HepG2 (cell line): ENCODE results near the gene FAM120AOS. TPM values are rescaled to one million over a fixed set of nuclear protein-coding genes. Genes with fewer than 3 reads are reported as not detected.

ENCODE experiments used
- BATF2 ChIP-seq: sonication (generic); formaldehyde crosslinking; IDR thresholded peaks from 2 replicates; pipeline ENCODE4 v1.8.0; 2022; ENCODE audit warnings: mild to moderate bottlenecking, missing genetic modification reagents, moderate library complexity
- CEBPG ChIP-seq: IDR thresholded peaks from 2 replicates; pipeline ENCODE4 v1.6.1; 2016
- ETV6 ChIP-seq: sonication (generic); formaldehyde crosslinking; conservative IDR thresholded peaks from 2 replicates; pipeline ENCODE4 v1.4.0; 2020; ENCODE audit warnings: missing genetic modification reagents
- GMEB2 ChIP-seq: IDR thresholded peaks from 2 replicates; pipeline ENCODE4 v1.6.1; 2016; ENCODE audit warnings: missing biosample characterization, missing genetic modification reagents, low read depth
- HDAC6 ChIP-seq: fragments of 200-600 bp; sonication (generic); IDR thresholded peaks from 2 replicates; pipeline ENCODE4 v1.7.0; 2017; ENCODE audit warnings: mild to moderate bottlenecking, antibody characterized with exemption, low read length, low read depth
- HMGXB4 ChIP-seq, 2 experiments: sonication (generic) in 1 of 2; formaldehyde crosslinking in 1 of 2; IDR thresholded peaks; 2 replicates each; pipeline versions ENCODE4 v1.4.0 to v1.6.1; 2018 to 2020; ENCODE audit warnings: missing genetic modification reagents in 2 of 2, borderline replicate concordance in 1 of 2, low read depth in 1 of 2, mild to moderate bottlenecking in 1 of 2, missing biosample characterization in 1 of 2
- HOXA5 ChIP-seq: sonication (generic); formaldehyde crosslinking; IDR thresholded peaks from 2 replicates; pipeline ENCODE4 v1.4.0; 2020; ENCODE audit warnings: missing genetic modification reagents
- HOXA9 ChIP-seq: sonication (generic); formaldehyde crosslinking; IDR thresholded peaks from 2 replicates; pipeline ENCODE4 v1.8.1; 2022; ENCODE audit warnings: missing genetic modification reagents, mild to moderate bottlenecking, moderate library complexity, borderline replicate concordance
- KDM1A ChIP-seq: IDR thresholded peaks from 2 replicates; pipeline ENCODE4 v1.6.1; 2016; ENCODE audit warnings: missing compliant biosample characterization
- MEF2D ChIP-seq: sonication (generic); formaldehyde crosslinking; IDR thresholded peaks from 2 replicates; pipeline ENCODE4 v1.5.1; 2020; ENCODE audit warnings: mild to moderate bottlenecking, missing genetic modification reagents
- MXI1 ChIP-seq: IDR thresholded peaks from 3 replicates; pipeline ENCODE4 v1.6.1; 2012; ENCODE audit warnings: low read depth, low read length, inconsistent platforms, borderline replicate concordance
- PHB2 ChIP-seq: fragments of 450-650 bp; IDR thresholded peaks from 2 replicates; pipeline ENCODE4 v1.6.1; 2018; ENCODE audit not compliant: partially characterized antibody
- ZBTB25 ChIP-seq: IDR thresholded peaks from 2 replicates; pipeline ENCODE4 v1.6.1; 2018; ENCODE audit warnings: missing genetic modification reagents
- ZNF101 ChIP-seq: sonication (generic); formaldehyde crosslinking; IDR thresholded peaks from 2 replicates; pipeline ENCODE4 v1.4.0; 2020; ENCODE audit warnings: mild to moderate bottlenecking, low read depth, missing genetic modification reagents, borderline replicate concordance
- ZNF124 ChIP-seq: sonication (generic); formaldehyde crosslinking; IDR thresholded peaks from 2 replicates; pipeline ENCODE4 v1.4.0; 2020; ENCODE audit warnings: missing genetic modification reagents
- ZNF230 ChIP-seq: sonication (generic); formaldehyde crosslinking; IDR thresholded peaks from 2 replicates; pipeline ENCODE4 v1.4.0; 2020; ENCODE audit warnings: mild to moderate bottlenecking, missing genetic modification reagents
- ZNF253 ChIP-seq: sonication (generic); formaldehyde crosslinking; IDR thresholded peaks from 2 replicates; pipeline ENCODE4 v1.8.0; 2022; ENCODE audit warnings: mild to moderate bottlenecking, missing genetic modification reagents, borderline replicate concordance
- ZNF30 ChIP-seq: sonication (generic); formaldehyde crosslinking; IDR thresholded peaks from 2 replicates; pipeline ENCODE4 v1.5.0; 2020; ENCODE audit warnings: mild to moderate bottlenecking, missing genetic modification reagents
- ZNF549 ChIP-seq: sonication (generic); formaldehyde crosslinking; IDR thresholded peaks from 2 replicates; pipeline ENCODE4 v1.5.0; 2020; ENCODE audit warnings: missing genetic modification reagents
- ZNF570 ChIP-seq: sonication (generic); formaldehyde crosslinking; IDR thresholded peaks from 2 replicates; pipeline ENCODE4 v1.4.0; 2020; ENCODE audit warnings: mild to moderate bottlenecking, missing genetic modification reagents, borderline replicate concordance
- ZNF605 ChIP-seq: sonication (generic); formaldehyde crosslinking; IDR thresholded peaks from 2 replicates; pipeline ENCODE4 v1.8.0; 2022; ENCODE audit warnings: mild to moderate bottlenecking, missing genetic modification reagents
- polyA plus RNA-seq, 8 experiments: library from polyadenylated mRNA; depleted of rRNA in 3 of 8; stranded (reverse) in 7 of 8; unstranded in 1 of 8; fragments of >200 nt; fragmentation: Illumina TruSeq in 4 of 8; extraction: Trizol in 4 of 8; gene quantifications; 2 replicates each; pipeline versions ENCODE4 v1.2.1 to v1.2.3, GENCODE V29; 2011 to 2016; ENCODE audit warnings: low read depth in 4 of 8, missing spikeins in 1 of 8, mixed read lengths in 1 of 8; ENCODE audit not compliant: insufficient read depth in 1 of 8
- total RNA-seq, 5 experiments: library from RNA; depleted of rRNA; stranded (reverse); fragments of >200 nt; fragmentation: Illumina TruSeq; extraction: Trizol; gene quantifications; 2 replicates each; pipeline ENCODE4 v1.2.3, GENCODE V29; 2016; ENCODE audit warnings: low read depth in 1 of 5
- TF ChIP-seq, protein P1 (sequence below): conservative IDR thresholded peaks from 2 replicates; pipeline ENCODE4 v1.6.1; 2018; ENCODE audit warnings: missing genetic modification reagents
- TF ChIP-seq, protein P2 (sequence below): sonication (generic); formaldehyde crosslinking; IDR thresholded peaks from 2 replicates; pipeline ENCODE4 v1.4.0; 2020; ENCODE audit warnings: mild to moderate bottlenecking, low read depth, missing genetic modification reagents

Gene FAM120AOS
- total and polyA plus RNA-seq, 2 of the 13 experiments (the other 11 are each of a cell fraction or from before 2014, with no cell fraction given) = 28.2 to 34.6 TPM

DNA sequence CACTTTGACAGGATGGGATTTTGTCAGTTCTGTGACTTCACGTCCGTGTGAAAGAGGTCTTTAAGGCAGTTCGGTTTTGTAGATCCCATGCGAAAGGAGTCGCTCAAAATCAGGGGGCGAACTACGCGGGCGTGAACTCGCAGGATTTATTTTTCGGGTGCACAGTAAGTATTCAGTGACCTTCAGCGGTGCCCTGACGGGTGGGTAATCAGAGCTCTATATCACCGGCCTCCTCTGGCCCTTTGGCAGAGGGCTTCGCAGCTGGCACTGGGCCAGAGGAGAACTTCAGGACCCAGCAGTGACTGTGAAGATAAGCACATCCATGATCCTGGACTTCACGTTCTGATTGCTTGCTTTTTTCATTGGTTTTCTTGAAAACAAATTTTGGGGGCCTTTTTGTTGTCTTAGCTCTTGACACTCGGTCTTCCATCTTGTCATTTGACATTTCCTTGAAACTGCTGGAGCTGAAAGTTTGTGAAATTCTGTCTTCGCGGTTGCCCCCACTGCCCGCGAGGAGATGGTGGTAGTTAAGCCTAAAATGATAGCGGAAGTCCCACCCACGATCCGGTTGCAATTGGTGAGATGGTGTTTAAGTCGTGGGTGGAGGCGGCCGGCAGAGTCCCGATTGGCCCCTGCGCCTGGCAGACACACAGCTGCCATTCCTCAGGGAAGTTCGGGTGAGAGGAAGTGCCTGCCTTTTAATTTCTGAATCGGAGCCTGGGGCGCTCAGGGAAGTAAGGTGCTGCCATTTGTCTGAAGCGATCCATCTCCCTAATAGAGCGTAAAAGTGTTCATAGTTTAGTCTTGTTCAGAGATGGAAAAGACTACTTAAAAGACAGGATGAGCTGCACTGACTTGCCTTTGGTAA is at the start of gene FAM120AOS (continued):
- peak in 1 of 2 experiments; percentile 58; a peak in 3 of 4 replicates for TF ChIP-seq HMGXB4 (CRISPR knock-in tag; IDR thresholded peaks at IDR 0.05; ENCODE audit: borderline replicate concordance in 1 of 2, low read depth in 1 of 2)
- TF ChIP-seq ZNF549 = no peak
- no peak for TF ChIP-seq ZBTB25
- no peak for TF ChIP-seq ZNF124 (CRISPR knock-in tag)
- no peak for TF ChIP-seq BATF2
- TF ChIP-seq, protein P1, sequence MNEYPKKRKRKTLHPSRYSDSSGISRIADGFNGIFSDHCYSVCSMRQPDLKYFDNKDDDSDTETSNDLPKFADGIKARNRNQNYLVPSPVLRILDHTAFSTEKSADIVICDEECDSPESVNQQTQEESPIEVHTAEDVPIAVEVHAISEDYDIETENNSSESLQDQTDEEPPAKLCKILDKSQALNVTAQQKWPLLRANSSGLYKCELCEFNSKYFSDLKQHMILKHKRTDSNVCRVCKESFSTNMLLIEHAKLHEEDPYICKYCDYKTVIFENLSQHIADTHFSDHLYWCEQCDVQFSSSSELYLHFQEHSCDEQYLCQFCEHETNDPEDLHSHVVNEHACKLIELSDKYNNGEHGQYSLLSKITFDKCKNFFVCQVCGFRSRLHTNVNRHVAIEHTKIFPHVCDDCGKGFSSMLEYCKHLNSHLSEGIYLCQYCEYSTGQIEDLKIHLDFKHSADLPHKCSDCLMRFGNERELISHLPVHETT = no peak
- TF ChIP-seq GMEB2 (CRISPR knock-in tag) = no peak
- no peak for TF ChIP-seq ZNF230 (CRISPR knock-in tag)
- peak; percentile 56; the same call in 1 of the 3 replicates for TF ChIP-seq MXI1
- no peak for TF ChIP-seq ZNF605 (CRISPR knock-in tag)
- no peak for TF ChIP-seq HOXA9 (CRISPR knock-in tag)
- no peak for TF ChIP-seq ZNF570 (CRISPR knock-in tag)
- TF ChIP-seq HDAC6 = no peak
- 0 out of 2 replicates have a peak, but pooled peaks have one; percentile 7 for TF ChIP-seq MEF2D
- TF ChIP-seq, protein P2, sequence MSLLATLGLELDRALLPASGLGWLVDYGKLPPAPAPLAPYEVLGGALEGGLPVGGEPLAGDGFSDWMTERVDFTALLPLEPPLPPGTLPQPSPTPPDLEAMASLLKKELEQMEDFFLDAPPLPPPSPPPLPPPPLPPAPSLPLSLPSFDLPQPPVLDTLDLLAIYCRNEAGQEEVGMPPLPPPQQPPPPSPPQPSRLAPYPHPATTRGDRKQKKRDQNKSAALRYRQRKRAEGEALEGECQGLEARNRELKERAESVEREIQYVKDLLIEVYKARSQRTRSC (CRISPR knock-in tag) = no peak
- TF ChIP-seq PHB2 = no peak
- no peak for TF ChIP-seq CEBPG
- TF ChIP-seq ZNF30 (CRISPR knock-in tag) = no peak
- no peak for TF ChIP-seq ZNF101 (CRISPR knock-in tag)
- no peak for TF ChIP-seq ETV6 (CRISPR knock-in tag)
- TF ChIP-seq ZNF253 = no peak
- TF ChIP-seq HOXA5 (CRISPR knock-in tag) = no peak
- TF ChIP-seq KDM1A (CRISPR knock-in tag) = no peak
